NCI-H1417 treated with DMSO at 0.1 percent for 48 hours (cell line): ENCODE results near the gene EHD1.

Source experiments
- DNase-seq: peaks from one replicate; lab custom pipeline; 2025; lab: John Stamatoyannopoulos, UW

EHD1 gene

DNA sequence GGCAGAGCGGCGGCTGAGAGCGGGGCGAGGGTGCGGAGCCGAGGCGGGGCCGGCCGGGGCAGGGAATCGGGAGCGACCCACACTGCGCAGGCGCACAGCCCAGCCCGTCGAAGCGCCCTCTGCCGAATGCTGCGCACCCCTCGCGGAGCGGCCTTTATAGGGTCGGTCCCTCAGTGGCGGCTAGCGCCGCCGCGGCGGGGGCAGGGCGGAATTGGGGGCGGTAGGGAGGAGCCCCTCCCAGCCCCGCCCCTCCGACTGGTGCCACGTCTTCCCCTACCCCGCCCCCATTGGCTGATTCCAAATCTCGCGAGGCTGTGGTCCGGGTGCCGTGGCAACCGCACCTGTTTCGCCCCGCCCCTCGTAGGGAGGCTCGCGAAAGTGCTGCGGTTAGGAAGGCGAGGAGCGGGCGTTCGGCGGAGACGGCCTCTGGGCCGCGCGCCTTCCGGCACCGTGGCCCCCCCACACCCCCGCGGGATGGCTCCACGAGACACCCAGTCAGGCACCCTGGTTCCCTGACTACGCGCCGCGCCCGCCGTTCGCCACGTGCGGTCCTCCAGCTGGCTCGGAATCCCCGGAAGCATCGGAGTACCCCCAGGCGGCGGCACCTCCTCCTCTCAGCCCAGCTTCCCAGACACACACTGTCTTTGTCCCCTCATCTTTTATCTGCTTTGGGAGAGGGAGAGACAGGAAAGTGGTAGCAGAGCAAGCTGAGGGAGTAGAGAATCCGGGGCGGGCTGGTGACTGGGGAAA is at the start of gene EHD1:
Gene EHD1, minus strand, starts transcription at position 128 of the 750 bp plus-strand sequence. CDS start 157 bp downstream, outside the sequence.
- peak; percentile 94 for DNase-seq

DNA sequence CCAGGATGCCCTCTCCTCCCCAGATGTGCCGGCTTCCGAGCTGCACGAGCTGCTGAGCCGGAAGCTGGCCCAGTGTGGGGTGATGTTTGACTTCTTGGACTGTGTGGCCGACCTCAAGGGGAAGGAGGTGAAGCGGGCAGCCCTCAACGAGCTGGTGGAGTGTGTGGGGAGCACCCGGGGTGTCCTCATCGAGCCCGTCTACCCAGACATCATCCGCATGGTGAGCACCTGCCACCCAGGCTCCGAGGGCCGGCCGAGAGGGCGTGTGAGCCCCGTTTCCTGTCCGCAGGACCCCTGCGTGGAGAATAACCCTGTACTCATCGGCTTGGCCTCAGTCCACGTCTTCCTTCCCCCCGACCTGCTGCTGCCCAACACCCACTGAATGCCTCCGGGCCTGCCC is 48.3 kb upstream of the EHD1 start:
- DNase-seq = no peak

DNA sequence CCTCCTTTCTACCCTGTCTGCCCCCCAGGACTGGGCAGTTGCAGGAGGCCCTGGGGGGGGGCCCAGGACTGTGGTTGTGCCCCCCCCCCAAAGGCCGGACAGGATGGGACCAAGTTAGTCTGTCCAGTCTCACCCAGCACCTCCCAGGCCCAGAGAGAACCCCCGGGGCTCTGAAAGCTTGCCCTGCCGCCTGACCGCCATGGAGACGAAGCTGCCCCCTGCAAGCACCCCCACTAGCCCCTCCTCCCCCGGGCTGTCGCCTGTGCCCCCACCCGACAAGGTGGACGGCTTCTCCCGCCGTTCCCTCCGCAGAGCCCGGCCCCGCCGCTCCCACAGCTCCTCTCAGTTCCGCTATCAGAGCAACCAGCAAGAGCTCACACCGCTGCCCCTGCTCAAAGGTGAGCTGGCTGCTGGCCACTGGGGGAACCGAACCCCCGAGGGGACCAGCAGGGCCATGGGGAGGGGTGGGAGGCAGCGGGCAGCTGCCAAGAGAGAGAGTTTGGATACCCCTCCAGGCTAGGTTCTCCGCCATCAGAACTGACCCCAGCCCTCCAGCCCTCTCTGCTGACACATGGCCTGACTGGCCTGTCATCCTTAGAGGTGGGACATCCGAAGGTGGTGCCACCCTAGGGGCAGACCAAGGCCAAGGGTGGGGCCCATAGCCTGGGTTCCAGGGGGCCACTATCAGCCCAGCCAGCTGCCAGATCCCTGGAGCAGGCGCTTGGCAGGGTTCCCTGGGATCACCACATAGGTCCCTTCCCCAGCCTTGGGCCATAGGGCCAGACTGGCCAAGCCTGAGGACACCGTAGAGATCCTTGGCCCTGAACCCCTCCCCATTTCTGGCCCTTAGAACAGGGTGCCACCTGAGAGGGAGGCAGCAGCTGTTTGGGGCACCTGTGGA is 47.4 kb upstream of the EHD1 start:
- DNase-seq = no peak

DNA sequence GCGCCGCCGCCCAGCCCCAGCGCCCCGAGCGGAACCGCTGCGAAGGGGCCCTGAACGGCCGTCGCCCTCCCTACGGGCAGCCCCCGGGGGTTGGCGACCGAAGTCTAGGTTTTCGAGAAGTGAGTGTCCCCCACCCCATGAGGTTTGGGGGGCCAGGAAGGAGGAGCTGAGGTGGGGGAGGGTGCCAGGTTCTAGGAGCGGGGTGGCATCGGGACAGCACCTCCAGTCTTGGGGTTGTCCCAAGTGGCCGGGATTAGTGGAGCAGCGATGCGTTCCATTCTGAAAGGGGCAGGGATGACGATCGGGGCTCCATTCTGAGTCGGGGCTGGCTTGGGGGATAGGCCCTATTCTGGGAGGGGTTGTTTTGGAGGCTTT is 46.5 kb upstream of the EHD1 start:
- DNase-seq = no peak

DNA sequence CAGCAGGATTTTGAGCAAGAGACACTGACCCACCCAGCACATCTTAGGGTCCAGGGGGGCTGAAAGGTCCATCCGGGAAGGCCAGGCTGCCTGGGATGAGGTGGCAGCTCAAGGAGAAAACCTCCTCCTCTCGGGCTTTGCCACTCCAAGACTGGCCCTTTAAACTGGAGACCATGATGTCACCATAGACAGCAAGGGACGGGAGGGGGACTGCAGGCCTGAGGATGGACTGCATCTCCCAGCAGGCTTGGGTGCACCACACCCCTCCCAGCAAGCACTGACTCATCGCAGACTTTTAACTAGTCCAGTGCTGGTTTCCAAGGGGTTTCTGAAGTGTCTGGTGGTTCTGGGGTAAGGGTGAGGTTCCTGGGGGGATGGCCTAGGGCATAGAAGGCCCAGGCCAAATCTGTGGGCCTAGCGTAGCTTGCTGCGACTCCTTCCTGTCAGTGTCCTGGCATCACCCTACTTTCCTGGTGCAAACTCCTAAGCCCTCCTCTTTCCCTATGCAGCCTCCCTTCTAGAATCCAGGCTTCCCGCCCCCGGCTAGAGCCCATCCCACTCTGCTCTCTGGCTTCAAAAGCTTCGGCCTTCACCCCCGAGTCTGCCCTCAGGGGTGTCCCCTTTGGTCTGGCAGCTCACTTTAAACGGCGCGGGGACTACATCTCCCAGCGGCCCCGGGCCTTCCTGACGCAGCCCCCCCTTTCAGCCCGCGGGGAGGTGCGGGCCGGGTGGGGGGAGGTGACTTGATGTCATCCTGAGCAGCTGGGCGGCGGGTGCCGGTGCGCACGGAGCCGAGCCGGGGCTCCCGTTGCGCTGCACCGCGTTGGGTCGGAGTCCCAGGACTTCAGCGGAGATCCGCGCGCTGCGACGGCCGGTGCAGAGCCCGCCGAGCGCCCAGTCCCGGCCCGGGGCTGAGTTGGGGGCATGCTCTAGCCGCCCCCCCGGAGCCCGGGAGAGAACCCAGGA is 45.8 kb upstream of the EHD1 start, which contains the start of gene PPP2R5B:
Gene PPP2R5B, plus strand, starts transcription at position 746 of the 966 bp plus-strand sequence. CDS start 1,046 bp downstream, outside the sequence.
- DNase-seq = peak; percentile 14

DNA sequence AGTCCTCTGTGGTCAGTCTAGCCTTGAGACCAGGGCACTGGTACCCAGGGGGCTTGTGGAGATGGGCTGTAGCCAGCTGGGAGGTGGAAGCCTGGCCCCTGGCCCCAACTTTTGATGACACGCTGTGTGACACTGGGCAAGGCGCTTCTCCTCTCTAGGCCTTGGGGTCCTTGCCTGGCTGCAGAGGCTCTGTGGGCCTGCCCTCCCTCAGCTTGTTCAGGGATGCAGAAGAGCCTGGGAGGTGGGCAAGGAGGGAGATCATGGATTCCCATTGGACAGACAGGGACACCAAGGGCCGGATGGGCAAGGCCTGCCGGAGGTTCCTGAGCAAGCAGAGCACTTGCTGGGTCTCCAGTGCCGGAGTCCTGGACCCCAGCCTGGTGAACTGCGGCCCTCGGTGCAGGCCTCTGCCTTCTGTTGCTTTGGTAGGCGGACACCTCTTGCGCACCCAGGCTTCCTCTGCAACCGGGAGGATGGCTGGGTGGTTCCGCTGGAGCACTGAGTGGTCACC is 44.8 kb upstream of the EHD1 start:
- no peak for DNase-seq

DNA sequence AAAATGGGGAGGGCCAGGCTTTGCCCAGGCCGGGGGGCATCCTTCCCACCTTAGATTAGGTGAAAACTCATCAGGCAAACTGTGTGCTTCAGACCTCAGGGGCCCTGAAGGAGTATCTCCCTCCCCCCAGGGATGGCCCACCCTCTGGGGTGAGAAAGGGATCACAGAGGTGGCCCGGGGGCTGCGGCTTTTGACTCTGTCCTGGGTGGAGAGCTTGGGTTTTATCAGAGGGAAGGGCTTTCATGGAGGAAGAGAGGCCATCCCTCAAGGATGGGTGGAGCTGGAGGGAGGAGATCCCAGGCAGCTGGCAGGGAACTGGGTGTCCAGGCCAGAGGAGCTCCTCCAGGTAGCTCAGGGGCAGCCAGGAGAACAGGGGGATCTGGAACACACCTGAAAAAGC is 43.0 kb upstream of the EHD1 start:
- no peak for DNase-seq

DNA sequence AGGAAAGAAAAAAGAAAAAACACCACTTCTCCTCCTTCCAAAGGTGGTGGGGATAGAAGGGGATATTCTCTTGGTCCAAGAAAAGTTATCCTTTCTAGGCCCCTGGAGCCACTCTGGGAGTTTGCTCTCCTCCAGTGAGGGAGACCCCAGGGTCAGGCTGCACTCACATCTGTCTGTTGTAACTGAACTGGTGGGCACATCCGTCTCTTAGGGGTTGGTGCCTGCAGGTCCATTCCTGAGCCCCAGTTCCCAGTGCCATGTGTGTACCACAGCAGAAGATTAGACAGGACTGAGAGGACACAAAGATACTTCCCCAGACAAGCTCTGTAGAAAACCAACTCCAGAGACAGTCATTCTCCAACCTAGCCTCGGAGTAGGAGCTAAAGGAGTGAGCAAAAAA is 41.7 kb upstream of the EHD1 start:
- no peak for DNase-seq

DNA sequence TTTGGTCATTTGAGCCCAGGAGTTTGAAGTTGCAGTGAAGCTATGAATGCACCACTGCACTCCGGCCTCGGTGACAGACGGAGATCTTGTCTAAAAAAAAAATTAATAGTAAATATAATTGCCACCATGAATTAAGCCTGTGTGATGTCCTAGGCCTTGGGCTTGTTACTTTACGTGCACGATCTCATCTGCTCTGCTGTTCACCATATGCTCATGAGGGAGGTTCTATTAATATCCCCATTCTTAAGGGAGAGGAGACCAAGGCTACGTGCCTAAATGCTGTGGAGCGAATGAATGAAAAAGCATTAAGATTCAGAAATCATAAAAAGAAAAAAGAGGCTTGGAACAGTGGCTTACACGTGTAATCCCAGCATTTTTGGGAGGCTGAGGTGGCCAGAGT is 41.2 kb upstream of the EHD1 start:
- DNase-seq = no peak

DNA sequence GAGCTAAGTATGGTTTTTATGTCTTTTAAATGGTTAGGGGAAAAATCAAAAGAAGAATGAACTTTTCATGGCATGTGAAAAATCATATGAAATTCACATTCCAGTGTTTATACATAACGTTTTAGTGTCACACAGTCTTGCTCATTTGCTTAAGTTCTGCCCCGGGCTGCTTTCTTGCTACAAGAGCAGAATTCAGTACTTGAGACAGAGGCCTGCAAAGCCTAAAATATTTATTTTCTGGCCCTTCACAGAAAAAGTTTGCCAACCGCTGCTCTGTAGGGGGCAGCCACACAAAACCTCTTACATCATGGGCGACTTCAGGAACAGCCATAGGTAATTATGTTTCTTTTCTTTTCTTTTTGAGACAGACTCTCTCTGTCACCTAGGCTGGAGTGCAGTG is 39.6 kb upstream of the EHD1 start:
- DNase-seq = no peak

DNA sequence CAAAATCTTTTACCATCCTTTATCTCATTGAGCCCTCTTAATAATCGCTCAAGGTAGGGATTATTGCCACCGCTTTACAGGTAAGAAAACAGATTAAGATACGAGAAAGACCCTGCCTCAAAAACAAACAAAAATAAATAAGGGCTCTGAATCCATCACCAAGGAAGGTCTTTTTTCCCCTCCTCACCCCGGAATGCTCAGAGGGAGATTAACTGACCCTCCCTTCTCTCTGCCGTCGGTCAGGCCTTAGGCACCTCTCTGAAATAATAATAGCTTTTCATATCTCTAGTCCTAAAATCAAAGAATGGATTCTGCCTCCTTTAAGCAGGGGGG is 39.2 kb upstream of the EHD1 start:
- no peak for DNase-seq

DNA sequence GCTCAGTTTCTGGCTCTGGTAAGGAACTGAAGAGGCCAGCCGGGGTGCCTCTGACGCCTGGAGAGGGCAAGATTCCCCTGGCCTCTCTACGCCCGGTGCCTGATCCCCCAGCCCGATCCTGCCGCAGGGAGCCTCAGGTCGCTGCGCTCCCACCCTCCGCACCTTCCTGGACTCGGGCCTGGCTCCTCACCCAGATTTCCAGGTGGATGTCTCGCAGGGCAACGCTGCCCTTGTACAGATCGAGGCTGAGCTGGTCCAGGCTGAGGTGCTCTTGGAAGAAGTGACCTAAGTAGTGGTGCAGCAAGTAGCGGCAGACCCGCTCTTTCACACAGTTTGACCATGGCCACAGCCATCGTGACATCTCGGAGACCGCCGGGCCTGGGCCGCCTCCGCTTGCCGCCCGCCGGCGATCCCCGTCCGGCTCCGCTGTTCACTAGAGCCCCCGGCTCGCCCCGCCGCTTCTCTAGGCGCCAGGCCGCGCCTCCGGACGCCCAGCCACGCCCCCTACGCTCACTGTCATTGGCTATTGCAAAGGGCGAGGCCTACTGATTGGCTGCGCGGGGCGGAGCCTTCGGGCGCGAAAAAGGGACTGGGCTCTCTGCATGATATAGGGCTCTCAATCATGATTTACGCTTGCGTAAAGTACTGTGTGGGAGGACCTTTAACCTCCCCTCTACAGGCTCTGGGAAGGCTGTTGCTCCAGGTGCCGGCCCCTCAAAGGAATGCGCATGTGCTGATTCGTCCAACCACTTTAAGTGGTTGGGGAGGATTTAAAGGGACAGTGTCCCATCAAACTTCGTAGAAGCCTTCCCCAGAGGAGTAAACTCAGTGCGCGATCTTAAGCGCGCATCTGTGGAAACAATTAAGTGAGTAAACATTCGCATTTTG is 38.6 kb upstream of the EHD1 start, which contains the start of gene ATG2A:
Gene ATG2A, minus strand, starts transcription at position 435 of the 888 bp plus-strand sequence. Its CDS starts 74 bp downstream, at position 361.
- DNase-seq = peak; percentile 99

DNA sequence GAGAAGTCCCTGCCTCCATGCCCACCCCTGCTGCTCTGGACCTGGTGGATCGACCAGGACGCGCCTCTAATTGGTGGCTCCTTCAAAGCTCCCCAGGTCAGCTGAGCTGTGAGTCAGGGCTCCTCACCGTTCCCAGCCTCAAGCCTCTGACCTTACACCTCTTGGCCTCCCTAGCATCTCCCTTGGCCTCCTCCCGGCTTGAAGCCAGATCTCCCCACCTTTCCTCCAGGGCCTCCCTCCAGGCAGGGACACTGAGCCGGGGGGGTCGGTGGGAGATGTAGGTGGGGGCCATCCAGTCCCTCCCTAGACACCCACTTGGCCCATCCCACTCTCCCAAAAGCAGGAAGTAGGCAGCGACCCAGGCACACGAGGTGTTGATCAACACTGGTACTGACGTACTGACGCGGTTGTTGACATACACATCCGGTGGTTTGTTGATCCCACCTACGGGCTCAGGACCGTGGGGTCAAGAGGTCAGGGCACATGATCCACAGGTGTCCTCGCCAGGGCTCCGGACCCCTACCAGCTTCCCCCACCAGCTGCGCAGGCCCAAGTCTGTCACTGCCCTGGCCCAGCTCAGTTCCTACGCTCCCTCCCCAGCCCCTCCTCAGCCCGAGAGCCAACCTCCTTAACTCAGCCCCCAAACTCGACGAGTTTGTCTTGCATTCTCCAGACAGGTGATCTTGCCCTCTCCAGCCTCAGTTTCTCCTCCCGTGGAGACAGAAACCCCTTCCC is 37.8 kb upstream of the EHD1 start:
- DNase-seq = no peak

DNA sequence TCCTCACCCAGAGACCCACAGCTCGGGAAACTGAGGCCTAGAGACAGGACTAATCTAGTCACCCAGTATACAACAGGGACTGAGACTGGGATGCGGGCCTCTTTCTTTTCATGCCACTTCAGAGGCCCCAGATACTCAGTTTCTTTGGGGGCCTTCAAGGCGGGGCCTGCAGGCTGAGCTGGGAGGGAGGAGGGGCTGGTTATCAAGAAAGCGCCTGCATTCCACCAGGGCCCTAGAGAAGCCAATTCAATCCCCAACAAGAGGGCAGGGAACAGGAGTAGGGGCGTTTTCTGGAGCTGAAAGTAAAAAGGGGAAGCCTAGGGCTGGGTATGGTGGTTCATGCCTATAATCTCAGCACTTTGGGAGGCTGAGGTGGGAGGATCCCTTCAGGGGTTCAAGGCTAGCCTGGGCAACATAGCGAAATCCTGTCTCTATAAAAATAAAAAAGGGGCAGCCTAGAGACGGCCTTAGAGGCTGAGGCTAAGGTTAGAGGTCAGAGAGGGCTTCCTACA is 37.0 kb upstream of the EHD1 start:
- DNase-seq = no peak

DNA sequence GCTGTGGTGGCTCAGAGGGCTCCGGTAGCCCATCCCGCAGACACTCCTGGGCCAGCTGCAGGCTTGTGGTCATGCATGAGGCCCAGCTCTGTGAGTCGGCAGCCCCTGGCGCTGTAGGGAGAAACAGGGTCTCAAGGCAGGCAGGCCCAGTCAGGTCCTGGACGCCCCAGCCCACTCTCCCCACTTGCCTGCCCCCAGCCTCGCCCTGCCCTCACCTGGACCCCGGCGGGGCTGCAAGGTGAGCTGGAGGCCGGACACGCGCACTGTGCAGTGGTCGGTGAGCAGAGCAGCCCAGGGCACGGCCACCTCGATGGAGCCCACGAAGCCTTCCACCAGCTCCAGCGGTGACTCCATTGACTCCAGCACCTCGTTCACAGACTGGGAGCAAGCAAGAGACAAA is 35.7 kb upstream of the EHD1 start:
- DNase-seq = no peak

DNA sequence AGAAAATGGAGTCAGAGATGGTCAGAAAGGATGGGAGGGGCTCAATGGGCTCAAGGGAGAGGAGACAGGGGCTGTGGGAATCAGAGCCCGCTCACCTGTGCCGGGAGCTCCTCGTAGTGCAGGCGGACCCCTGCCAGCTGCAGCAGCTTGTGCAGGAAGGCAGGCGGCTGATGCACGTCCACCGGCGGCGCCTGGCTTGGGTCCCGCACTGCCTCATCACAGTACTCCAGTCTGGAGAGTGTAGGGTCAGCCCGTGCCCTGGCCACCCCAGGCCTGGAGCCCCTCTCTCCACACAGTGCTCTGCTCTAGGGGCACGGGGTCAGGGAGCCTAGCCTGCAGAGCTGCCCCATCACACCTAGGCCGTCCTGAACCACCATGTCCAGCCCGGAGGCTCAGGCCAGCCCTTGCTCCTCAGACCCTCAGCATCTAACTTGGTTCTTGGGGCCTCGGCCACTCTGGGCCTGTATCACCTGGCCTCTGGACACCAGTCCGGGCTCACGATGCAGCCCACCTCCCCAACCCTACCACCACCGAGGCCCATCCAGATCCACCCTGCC is 34.8 kb upstream of the EHD1 start:
- DNase-seq = no peak

DNA sequence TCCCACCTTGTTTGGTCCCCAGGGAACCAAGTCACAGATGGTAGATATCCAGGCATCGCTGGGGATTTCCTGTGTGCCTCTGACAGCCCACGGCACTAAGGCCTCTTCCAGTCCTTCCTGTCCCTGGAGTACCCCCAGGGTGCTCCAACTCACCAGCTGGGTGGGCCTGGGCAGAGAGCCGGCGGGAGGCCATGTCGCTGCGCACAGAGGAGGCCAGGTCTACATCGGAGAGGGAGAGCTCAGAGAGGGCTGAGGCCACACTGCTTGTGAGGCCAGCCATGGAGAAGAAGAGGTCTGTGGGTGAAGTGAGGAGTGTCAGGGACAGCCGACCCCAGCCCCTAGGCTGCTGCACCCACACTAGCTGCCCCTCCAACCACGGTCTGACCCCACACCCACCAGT is 33.3 kb upstream of the EHD1 start:
- DNase-seq = no peak

DNA sequence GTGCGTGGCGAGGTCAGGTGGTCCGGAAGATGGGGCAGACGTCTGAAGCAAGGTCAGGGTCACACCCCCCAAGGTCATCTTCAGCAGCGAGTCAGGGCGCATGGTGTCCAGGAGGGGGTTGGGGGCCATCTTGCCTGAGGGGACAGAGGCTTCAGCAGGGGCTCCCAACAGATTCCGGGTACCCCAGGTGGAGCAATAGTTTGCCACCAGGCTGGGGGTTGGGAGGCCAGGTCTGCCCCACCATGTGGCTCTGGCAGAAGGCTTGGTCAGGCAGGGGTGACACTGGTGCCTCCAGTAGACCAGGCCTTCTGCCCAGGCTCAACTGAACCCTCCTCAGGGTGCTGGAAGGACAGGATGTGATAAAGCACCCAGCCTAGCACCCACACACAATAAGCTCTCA is 32.7 kb upstream of the EHD1 start:
- DNase-seq = no peak

DNA sequence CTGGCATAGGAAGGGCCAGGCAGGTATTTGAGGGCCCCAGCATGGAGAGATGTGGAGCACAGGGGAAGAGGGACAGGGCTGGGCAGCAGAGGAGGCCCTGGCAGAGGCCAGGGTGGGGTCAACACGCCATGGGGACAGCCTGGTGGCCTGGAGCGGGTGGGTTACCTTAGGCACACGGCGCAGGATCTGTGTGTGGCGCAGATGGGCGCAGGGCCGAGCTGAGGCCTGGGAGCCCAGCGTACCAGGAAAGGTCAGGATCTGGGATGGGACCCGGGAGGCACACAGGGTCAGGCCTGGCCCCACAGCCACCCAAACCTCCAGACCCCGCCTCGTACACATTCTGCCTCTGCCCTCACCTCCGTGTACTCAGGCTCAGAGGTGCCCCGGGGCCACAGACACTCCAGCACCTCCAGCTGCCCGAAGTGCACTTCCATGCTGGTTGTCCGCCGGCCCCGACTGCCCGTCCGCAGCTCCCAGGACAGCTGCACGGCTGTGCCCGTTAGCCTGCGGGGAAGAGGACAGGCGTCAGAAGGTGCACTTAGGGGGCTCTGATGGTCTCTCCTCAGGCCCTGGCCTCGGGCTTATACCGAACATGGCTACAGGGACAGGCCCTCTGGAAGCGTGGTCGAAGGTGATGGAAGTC is 32.2 kb upstream of the EHD1 start:
- no peak for DNase-seq
